Measurements from ENCODE around the gene ARHGAP15. TPM values are rescaled to one million over a fixed set of nuclear protein-coding genes. Genes with fewer than 3 reads are reported as not detected.

Gene ARHGAP15
- total and polyA plus RNA-seq, 12 donors, result 4.7 to 33.8 (median 10.4) TPM

DNA sequence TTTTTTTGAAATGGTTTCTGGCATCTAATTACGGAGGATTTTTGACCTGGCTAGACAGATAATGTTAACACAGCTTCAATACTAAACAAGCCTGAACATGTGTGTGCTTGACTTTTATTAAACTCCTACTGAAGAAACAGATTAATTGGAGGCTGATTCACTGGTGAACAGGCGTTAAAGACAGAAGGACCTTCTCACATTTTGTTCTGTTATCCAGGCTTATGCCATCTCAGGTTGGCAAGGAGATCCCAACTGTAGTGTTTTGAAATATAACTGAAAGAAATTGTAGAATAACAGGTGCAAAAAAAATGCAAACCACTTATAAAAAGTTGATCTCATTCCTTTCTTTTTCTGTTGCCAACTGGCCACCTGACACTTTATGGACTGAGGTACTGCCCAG, 269.6 kb downstream of the ARHGAP15 start:
- Histone ChIP-seq H3K4me3 (no peak overlapping the region), H3K4me1 (replicated peaks in 1 of 2) (no peaks in the 10 kb centered on the region), H3K27ac (no peak overlapping the region), H3K27me3 (no peaks in the 10 kb centered on the region), H3K36me3 (replicated peaks in 1 of 2) (no peaks in the 10 kb centered on the region), H3K9me3 (replicated peaks in 1 of 3) (no peaks in the 10 kb centered on the region)
- DNase-seq, result no peak
- 54 to 78% (median 60%) methylated on average over 2 of the region's 2 CpGs for WGBS, 4 donors
- TF ChIP-seq, protein P1, sequence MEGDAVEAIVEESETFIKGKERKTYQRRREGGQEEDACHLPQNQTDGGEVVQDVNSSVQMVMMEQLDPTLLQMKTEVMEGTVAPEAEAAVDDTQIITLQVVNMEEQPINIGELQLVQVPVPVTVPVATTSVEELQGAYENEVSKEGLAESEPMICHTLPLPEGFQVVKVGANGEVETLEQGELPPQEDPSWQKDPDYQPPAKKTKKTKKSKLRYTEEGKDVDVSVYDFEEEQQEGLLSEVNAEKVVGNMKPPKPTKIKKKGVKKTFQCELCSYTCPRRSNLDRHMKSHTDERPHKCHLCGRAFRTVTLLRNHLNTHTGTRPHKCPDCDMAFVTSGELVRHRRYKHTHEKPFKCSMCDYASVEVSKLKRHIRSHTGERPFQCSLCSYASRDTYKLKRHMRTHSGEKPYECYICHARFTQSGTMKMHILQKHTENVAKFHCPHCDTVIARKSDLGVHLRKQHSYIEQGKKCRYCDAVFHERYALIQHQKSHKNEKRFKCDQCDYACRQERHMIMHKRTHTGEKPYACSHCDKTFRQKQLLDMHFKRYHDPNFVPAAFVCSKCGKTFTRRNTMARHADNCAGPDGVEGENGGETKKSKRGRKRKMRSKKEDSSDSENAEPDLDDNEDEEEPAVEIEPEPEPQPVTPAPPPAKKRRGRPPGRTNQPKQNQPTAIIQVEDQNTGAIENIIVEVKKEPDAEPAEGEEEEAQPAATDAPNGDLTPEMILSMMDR (IDR thresholded peaks at IDR 0.05), result no peak
- TF ChIP-seq POLR2A (IDR thresholded peaks at IDR 0.05), result no peak
- intact Hi-C loops (cut with DNase I), result no loop called here

GRCh38 chr2:143399631-143400069, 270.4 kb downstream of the ARHGAP15 start:
- WGBS, 4 donors, result 53 to 67% (median 59%) methylated on average over 2 of the region's 2 CpGs
- TF ChIP-seq POLR2A (IDR thresholded peaks at IDR 0.05), result no peak
- H3K36me3 ChIP-seq (replicated peaks in 1 of 2), result no peaks in the 10 kb centered on the region
- H3K4me1 ChIP-seq (replicated peaks in 1 of 2), result no peaks in the 10 kb centered on the region
- H3K27ac ChIP-seq, result no peak overlapping the region
- no peak for DNase-seq
- intact Hi-C loops (cut with DNase I), result no loop called here
- H3K27me3 ChIP-seq, result no peaks in the 10 kb centered on the region
- no peaks in the 10 kb centered on the region for H3K9me3 ChIP-seq (replicated peaks in 1 of 3)
- H3K4me3 ChIP-seq, result no peak overlapping the region

DNA sequence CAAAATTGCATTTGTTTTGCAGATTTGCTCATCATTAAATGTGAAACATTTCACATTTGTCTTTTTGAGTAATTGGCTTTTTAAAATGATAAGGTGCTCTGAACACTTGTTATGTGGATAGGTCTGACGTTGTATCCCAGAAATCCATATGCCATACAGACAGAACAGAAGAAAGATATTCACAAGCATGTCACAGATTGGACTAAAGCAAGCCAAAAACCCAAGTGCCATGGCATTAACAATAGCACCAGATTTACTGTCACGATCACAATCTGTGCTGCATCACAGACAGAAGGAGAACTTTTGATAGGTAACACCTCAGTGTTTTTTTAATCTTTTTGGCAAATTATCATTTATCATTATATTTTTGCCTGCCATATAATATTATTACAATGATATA, 272.6 kb downstream of the ARHGAP15 start:
- H3K27me3 ChIP-seq, result no peaks in the 10 kb centered on the region
- no peaks in the 10 kb centered on the region for H3K4me1 ChIP-seq (replicated peaks in 1 of 2)
- no peak overlapping the region for H3K27ac ChIP-seq
- no peak overlapping the region for H3K4me3 ChIP-seq
- no peaks in the 10 kb centered on the region for H3K9me3 ChIP-seq (replicated peaks in 1 of 3)
- no peak for DNase-seq
- TF ChIP-seq, protein P1 (IDR thresholded peaks at IDR 0.05), result no peak
- no peak for TF ChIP-seq POLR2A (IDR thresholded peaks at IDR 0.05)
- no peaks in the 10 kb centered on the region for H3K36me3 ChIP-seq (replicated peaks in 1 of 2)
- intact Hi-C loops (cut with DNase I), result no loop called here
- 74 to 82% (median 76%) methylated on average over 2 of the region's 2 CpGs for WGBS, 4 donors

GRCh38 chr2:143402451-143402850, 273.2 kb downstream of the ARHGAP15 start:
- no peak for DNase-seq
- Histone ChIP-seq H3K9me3 (replicated peaks in 1 of 3) (no peaks in the 10 kb centered on the region), H3K27me3 (no peaks in the 10 kb centered on the region), H3K27ac (no peak overlapping the region), H3K4me3 (no peak overlapping the region), H3K4me1 (replicated peaks in 1 of 2) (no peaks in the 10 kb centered on the region), H3K36me3 (replicated peaks in 1 of 2) (no peaks in the 10 kb centered on the region)
- no peak for TF ChIP-seq POLR2A (IDR thresholded peaks at IDR 0.05)
- TF ChIP-seq, protein P1 (IDR thresholded peaks at IDR 0.05), result no peak
- 62 to 72% (median 70%) methylated on average over 2 of the region's 2 CpGs for WGBS, 4 donors
- intact Hi-C loops (cut with DNase I), result no loop called here

GRCh38 chr2:143410082-143410897, 281.1 kb downstream of the ARHGAP15 start:
- 76 to 87% (median 86%) methylated on average over 3 of the region's 3 CpGs for WGBS, 4 donors
- TF ChIP-seq, protein P1 (IDR thresholded peaks at IDR 0.05), result no peak
- no peak for TF ChIP-seq POLR2A (IDR thresholded peaks at IDR 0.05)
- Histone ChIP-seq H3K27me3 (no peaks in the 10 kb centered on the region), H3K4me3 (no peak overlapping the region), H3K9me3 (replicated peaks in 1 of 3) (no peaks in the 10 kb centered on the region), H3K27ac (no peak overlapping the region), H3K4me1 (replicated peaks in 1 of 2) (no peaks in the 10 kb centered on the region), H3K36me3 (replicated peaks in 1 of 2) (no peaks in the 10 kb centered on the region)
- intact Hi-C loops (cut with DNase I), result no loop called here
- DNase-seq, result no peak

Measured in adrenal gland (tissue), 12 donors.